Caco-2 (cell line): Measurements from ENCODE around the gene CAMSAP1. TPM values are rescaled to one million over a fixed set of nuclear protein-coding genes. Genes with fewer than 3 reads are reported as not detected.
A peak's percentile ranks its signal among the peaks of the same experiment; 100 is the strongest.

Experiments used
- BruUV-seq: library from RNA; stranded (reverse); fragments of 400-500 nt; replicated peaks from 2 replicates; lab custom pipeline; 2021; lab: Mats Ljungman, UMichigan
- CTCF ChIA-PET: fragments of 300-600 bp; sonication (Branson Sonifier 250); formaldehyde crosslinking; loops from one replicate; lab custom pipeline; 2022; ENCODE audit warnings: antibody characterized with exemption; lab: Charles Lee
- POLR2A ChIA-PET: fragments of 300-600 bp; sonication (Branson Sonifier 250); formaldehyde crosslinking; loops from one replicate; lab custom pipeline; 2022; ENCODE audit warnings: antibody characterized with exemption; lab: Charles Lee
- DNase-seq, 2 experiments: peaks; one replicate each; pipeline versions ENCODE4 v3.0.0 to v3.0.0-alpha.2; 2020 to 2022
- H3K27me3 ChIP-seq: replicated peaks from 2 replicates; pipeline ENCODE4 v1.6.0; 2011; ENCODE audit warnings: low read length; ENCODE audit not compliant: control insufficient read depth, insufficient read depth
- H3K36me3 ChIP-seq: 2 replicates; pipeline ENCODE4 v1.5.1; 2011; ENCODE audit warnings: low read length; ENCODE audit not compliant: control insufficient read depth, insufficient read depth
- H3K4me1 ChIP-seq: fragments of 250-450 bp; sonication (Bioruptor Pico); 2 replicates; pipeline ENCODE4 v1.5.1; 2020; ENCODE audit warnings: mild to moderate bottlenecking
- H3K4me3 ChIP-seq: 2 replicates; pipeline ENCODE4 v1.5.1; 2011; ENCODE audit warnings: low read depth, mild to moderate bottlenecking, control low read depth, low read length
- H3K9me3 ChIP-seq: fragments of 250-450 bp; sonication (Bioruptor Pico); 2 replicates; pipeline ENCODE4 v1.5.1; 2020; ENCODE audit warnings: mild to moderate bottlenecking, moderate library complexity
- H3K27ac Mint-ChIP-seq: one replicate; pipeline ENCODE4 v1.8.0; 2022; ENCODE audit warnings: mixed read lengths; ENCODE audit not compliant: unreplicated experiment
- H3K27me3 Mint-ChIP-seq: one replicate; pipeline ENCODE4 v1.8.0; 2022; ENCODE audit warnings: mixed read lengths; ENCODE audit not compliant: insufficient read depth, unreplicated experiment
- H3K36me3 Mint-ChIP-seq: one replicate; pipeline ENCODE4 v1.8.0; 2022; ENCODE audit warnings: mild to moderate bottlenecking, mixed read lengths; ENCODE audit not compliant: insufficient read depth, unreplicated experiment
- H3K4me1 Mint-ChIP-seq: one replicate; pipeline ENCODE4 v1.8.0; 2022; ENCODE audit warnings: low read depth, mixed read lengths; ENCODE audit not compliant: unreplicated experiment
- H3K4me3 Mint-ChIP-seq: one replicate; pipeline ENCODE4 v1.8.0; 2022; ENCODE audit warnings: mild to moderate bottlenecking, moderate library complexity, mixed read lengths; ENCODE audit not compliant: unreplicated experiment
- H3K9me3 Mint-ChIP-seq: one replicate; pipeline ENCODE4 v1.8.0; 2022; ENCODE audit warnings: mixed read lengths; ENCODE audit not compliant: unreplicated experiment
- intact Hi-C: fragments of 100-400 bp; cut with micrococcal nuclease; formaldehyde crosslinking; loops from one replicate; pipeline ENCODE4 v1.10.0; 2022; ENCODE audit not compliant: unreplicated experiment
- total RNA-seq: library from RNA; stranded (reverse); gene quantifications from 2 replicates; pipeline ENCODE4 v1.2.3, GENCODE V29; 2022
- TF ChIP-seq, protein P1 (sequence below), 2 experiments: fragments of 200-600 bp in 1 of 2; IDR thresholded peaks; 1 replicate in 1 of 2; 2 replicates in 1 of 2; pipeline versions ENCODE4 v1.5.1 to v1.8.0; 2011 to 2022; ENCODE audit warnings: antibody characterized with exemption in 1 of 2, control low read depth in 1 of 2, inconsistent platforms in 1 of 2, low read depth in 1 of 2, low read length in 1 of 2, mild to moderate bottlenecking in 1 of 2, moderate library complexity in 1 of 2; ENCODE audit not compliant: insufficient read depth in 1 of 2, severe bottlenecking in 1 of 2, unreplicated experiment in 1 of 2

Gene CAMSAP1
- total RNA-seq, 1 experiment from 2014 or later = 31.3 TPM

DNA sequence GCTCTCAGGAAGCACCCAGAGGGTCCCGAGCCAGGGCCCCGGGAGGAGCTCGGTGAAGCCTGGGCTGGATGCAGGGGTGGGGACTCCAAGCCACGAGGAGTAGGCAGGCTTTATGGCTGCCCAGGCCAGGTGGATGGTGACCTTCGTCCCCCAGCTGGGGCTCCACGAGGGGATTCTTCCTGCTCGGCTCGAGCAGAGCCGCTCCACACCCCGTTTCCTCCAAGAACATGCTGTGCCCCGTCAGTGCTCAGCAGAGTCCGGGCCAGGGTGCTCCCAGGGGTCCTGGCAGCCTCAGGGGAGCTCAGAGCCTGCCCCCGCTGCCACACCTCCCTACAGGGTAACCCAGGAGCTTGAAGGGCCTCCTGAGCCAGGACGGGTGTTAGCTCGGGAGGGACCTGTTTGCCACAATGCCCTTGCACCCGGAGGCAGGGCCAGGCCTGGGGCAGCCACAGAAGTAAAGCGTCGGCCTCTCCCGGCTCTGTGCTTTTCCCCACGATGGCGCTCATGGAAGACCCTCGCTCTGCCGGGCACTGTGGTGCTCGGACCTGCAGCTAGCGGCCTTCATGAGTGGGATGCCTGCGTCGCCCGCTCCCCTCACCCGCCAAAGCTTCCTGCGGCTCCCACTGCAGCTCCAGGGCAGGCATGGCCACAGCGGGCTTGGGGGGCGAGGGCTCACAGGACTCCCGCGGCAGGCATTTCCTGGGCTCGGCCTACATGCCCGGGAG is 118.6 kb downstream of the CAMSAP1 start:
- no peaks in the 10 kb centered on the region for H3K27me3 ChIP-seq
- H3K9me3 ChIP-seq = no peaks in the 10 kb centered on the region
- Mint-ChIP-seq H3K27ac (no peak overlapping the region), H3K4me1 (no peaks in the 10 kb centered on the region), H3K27me3 (no peaks in the 10 kb centered on the region), H3K9me3 (no peaks in the 10 kb centered on the region), H3K36me3 (no peaks in the 10 kb centered on the region), H3K4me3 (no peak overlapping the region)
- H3K36me3 ChIP-seq = no peaks in the 10 kb centered on the region
- intact Hi-C loops = no loop called here
- TF ChIP-seq, protein P1, sequence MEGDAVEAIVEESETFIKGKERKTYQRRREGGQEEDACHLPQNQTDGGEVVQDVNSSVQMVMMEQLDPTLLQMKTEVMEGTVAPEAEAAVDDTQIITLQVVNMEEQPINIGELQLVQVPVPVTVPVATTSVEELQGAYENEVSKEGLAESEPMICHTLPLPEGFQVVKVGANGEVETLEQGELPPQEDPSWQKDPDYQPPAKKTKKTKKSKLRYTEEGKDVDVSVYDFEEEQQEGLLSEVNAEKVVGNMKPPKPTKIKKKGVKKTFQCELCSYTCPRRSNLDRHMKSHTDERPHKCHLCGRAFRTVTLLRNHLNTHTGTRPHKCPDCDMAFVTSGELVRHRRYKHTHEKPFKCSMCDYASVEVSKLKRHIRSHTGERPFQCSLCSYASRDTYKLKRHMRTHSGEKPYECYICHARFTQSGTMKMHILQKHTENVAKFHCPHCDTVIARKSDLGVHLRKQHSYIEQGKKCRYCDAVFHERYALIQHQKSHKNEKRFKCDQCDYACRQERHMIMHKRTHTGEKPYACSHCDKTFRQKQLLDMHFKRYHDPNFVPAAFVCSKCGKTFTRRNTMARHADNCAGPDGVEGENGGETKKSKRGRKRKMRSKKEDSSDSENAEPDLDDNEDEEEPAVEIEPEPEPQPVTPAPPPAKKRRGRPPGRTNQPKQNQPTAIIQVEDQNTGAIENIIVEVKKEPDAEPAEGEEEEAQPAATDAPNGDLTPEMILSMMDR (IDR thresholded peaks at IDR 0.05; ENCODE audit: insufficient read depth in 1 of 2, low read depth in 1 of 2, low read length in 1 of 2, severe bottlenecking in 1 of 2, unreplicated experiment in 1 of 2) = no peak
- ChIA-PET POLR2A (no interaction called here), CTCF (interaction anchor here (0.9 kb wide), 1 partner anchor 344 kb away, joined by 5 read pairs; no protein-coding TSS in a partner anchor)
- no peak overlapping the region for H3K4me3 ChIP-seq
- no TSS peak for BruUV-seq
- DNase-seq = peak in 1 of 2 experiments; percentile 30
- H3K4me1 ChIP-seq = peaks cover 8% of the 10 kb centered on the region; the same call in 1 of the 2 replicates

DNA sequence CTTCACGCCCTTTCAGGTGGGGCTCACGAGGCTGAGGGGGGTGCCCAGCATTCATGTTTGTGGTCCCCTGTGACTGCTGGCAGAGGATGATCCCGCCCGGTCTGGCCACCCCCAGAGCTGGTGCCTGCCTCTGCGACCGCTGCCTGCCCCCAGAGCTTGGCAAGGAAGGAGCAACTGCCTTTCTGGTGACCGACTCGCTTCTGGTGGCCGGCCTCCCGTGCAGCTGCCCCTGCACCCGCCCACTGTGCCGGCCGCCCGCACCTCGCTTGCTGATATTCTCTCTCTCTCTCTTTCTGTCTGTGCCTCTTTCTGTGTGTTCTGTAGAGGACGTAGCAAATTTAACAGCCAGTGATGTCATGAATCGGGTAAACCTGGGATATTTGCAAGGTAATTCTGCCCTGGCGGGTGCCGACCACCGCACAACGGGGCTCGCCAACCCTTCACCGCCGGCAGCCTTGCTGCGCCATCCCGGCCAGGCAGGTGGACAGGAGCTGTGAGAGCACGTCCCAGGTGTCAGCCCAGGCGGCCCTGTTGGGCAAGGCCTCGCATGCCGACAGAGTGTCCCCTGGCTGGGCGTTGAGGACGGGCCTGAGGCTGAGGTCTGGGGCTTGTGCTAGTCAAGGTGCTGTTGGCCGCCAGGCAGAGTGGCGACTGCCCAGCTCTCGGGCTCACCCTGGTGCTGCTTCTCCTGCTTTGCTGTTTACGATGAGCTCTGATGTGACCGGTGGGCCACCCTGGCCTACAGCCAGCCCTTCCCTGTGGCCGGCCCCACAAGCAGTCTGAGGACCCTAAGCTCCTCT is 119.4 kb downstream of the CAMSAP1 start:
- DNase-seq = no peak
- POLR2A ChIA-PET = no interaction called here
- H3K36me3 Mint-ChIP-seq = no peaks in the 10 kb centered on the region
- Histone ChIP-seq H3K27me3 (no peaks in the 10 kb centered on the region), H3K4me1 (peaks cover 8% of the 10 kb centered on the region; the same call in 1 of the 2 replicates), H3K36me3 (no peaks in the 10 kb centered on the region), H3K9me3 (no peaks in the 10 kb centered on the region), H3K4me3 (no peak overlapping the region)
- TF ChIP-seq, protein P1 (IDR thresholded peaks at IDR 0.05; ENCODE audit: insufficient read depth in 1 of 2, low read depth in 1 of 2, low read length in 1 of 2, severe bottlenecking in 1 of 2, unreplicated experiment in 1 of 2) = no peak
- no peak overlapping the region for H3K27ac Mint-ChIP-seq
- no peaks in the 10 kb centered on the region for H3K9me3 Mint-ChIP-seq
- no peak overlapping the region for H3K4me3 Mint-ChIP-seq
- intact Hi-C loops = no loop called here
- no peaks in the 10 kb centered on the region for H3K4me1 Mint-ChIP-seq
- CTCF ChIA-PET = interaction anchor here (0.5 kb wide), 1 partner anchor 350 kb away, joined by 5 read pairs; no protein-coding TSS in a partner anchor
- H3K27me3 Mint-ChIP-seq = no peaks in the 10 kb centered on the region
- BruUV-seq = no TSS peak

GRCh38 chr9:135787317-135787716 is 120.0 kb downstream of the CAMSAP1 start:
- H3K9me3 Mint-ChIP-seq = no peaks in the 10 kb centered on the region
- no TSS peak for BruUV-seq
- no peaks in the 10 kb centered on the region for H3K36me3 ChIP-seq
- TF ChIP-seq, protein P1 (IDR thresholded peaks at IDR 0.05; ENCODE audit: insufficient read depth in 1 of 2, low read depth in 1 of 2, low read length in 1 of 2, severe bottlenecking in 1 of 2, unreplicated experiment in 1 of 2) = no peak
- peaks cover 8% of the 10 kb centered on the region; the same call in 1 of the 2 replicates for H3K4me1 ChIP-seq
- no peaks in the 10 kb centered on the region for H3K4me1 Mint-ChIP-seq
- no peaks in the 10 kb centered on the region for H3K36me3 Mint-ChIP-seq
- POLR2A ChIA-PET = no interaction called here
- H3K4me3 Mint-ChIP-seq = no peak overlapping the region
- no peaks in the 10 kb centered on the region for H3K27me3 ChIP-seq
- intact Hi-C loops = no loop called here
- peaks cover 4% of the 10 kb centered on the region for H3K27me3 Mint-ChIP-seq
- H3K27ac Mint-ChIP-seq = no peak overlapping the region
- H3K9me3 ChIP-seq = no peaks in the 10 kb centered on the region
- DNase-seq = no peak
- CTCF ChIA-PET = interaction anchor here (1.4 kb wide), 1 partner anchor 10 kb away, joined by 3 read pairs; no protein-coding TSS in a partner anchor
- H3K4me3 ChIP-seq = no peak overlapping the region
